ENCODE measurements around the gene JAK3. TPM values are rescaled to one million over a fixed set of nuclear protein-coding genes. Genes with fewer than 3 reads are reported as not detected.

Gene JAK3
- total and polyA plus RNA-seq, 7 donors, result 0.46 to 22.0 (median 1.4) TPM

GRCh38 chr19:17886515-17886914 is 38.7 kb upstream of the JAK3 start:
- intact Hi-C loops (cut with DNase I), result no loop called here
- no peak for TF ChIP-seq POLR2A (IDR thresholded peaks at IDR 0.05)
- TF ChIP-seq POLR2AphosphoS5 (IDR thresholded peaks at IDR 0.05), result no peak
- no peak for TF ChIP-seq EP300 (IDR thresholded peaks at IDR 0.05)
- TF ChIP-seq CTCF (IDR thresholded peaks at IDR 0.05), result no peak
- no peak overlapping the region for H3K27ac ChIP-seq
- WGBS, 2 donors, result 71 to 74% methylated on average over 7 of the region's 7 CpGs
- no peak overlapping the region for H3K4me3 ChIP-seq
- H3K27me3 ChIP-seq, result peaks cover 4 to 15% (median 6%) of the 10 kb centered on the region in 3 donors
- no peak for DNase-seq
- H3K4me1 ChIP-seq, result no peaks in the 10 kb centered on the region
- no peaks in the 10 kb centered on the region for H3K9me3 ChIP-seq
- H3K36me3 ChIP-seq, result no peaks in the 10 kb centered on the region

- H3K4me1 ChIP-seq, result no peaks in the 10 kb centered on the region
- WGBS, 2 donors, result 75 to 81% methylated on average over 33 of the region's 33 CpGs
- TF ChIP-seq EP300 (IDR thresholded peaks at IDR 0.05) (no peak), CTCF (IDR thresholded peaks at IDR 0.05) (no peak), POLR2A (IDR thresholded peaks at IDR 0.05) (no peak), POLR2AphosphoS5 (IDR thresholded peaks at IDR 0.05) (no peak)
- DNase-seq, result no peak
- H3K27me3 ChIP-seq, result no peaks in the 10 kb centered on the region
- no peaks in the 10 kb centered on the region for H3K9me3 ChIP-seq
- no peaks in the 10 kb centered on the region for H3K36me3 ChIP-seq
- intact Hi-C loops (cut with DNase I), result no loop called here
- no peak overlapping the region for H3K27ac ChIP-seq
- no peak overlapping the region for H3K4me3 ChIP-seq
Measured at GRCh38 chr19:17883627-17884410, 36.0 kb upstream of the JAK3 start.

DNA sequence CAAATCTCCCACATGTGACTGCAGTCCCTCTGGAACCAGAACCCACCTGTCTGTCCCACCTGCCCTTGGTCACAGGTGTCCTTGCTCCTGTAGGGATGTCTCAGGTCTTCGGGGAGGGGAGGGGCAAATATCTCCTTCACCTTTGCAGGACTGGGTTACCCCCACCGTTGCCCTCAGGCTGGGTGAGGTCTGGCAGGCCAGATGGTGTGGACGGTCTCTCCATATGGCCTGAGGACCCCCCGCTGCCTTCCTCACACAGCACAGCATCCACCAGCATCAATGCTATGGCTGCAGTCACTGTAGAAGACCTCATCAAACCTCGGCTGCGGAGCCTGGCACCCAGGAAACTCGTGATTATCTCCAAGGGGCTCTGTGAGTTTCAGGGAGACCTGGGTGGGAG is 33.9 kb upstream of the JAK3 start:
- no peaks in the 10 kb centered on the region for H3K9me3 ChIP-seq
- no peak overlapping the region for H3K27ac ChIP-seq
- DNase-seq, result no peak
- intact Hi-C loops (cut with DNase I), result no loop called here
- H3K36me3 ChIP-seq, result no peaks in the 10 kb centered on the region
- H3K4me3 ChIP-seq, result no peak overlapping the region
- H3K4me1 ChIP-seq, result no peaks in the 10 kb centered on the region
- no peak for TF ChIP-seq POLR2A (IDR thresholded peaks at IDR 0.05)
- TF ChIP-seq CTCF (IDR thresholded peaks at IDR 0.05), result no peak
- no peak for TF ChIP-seq POLR2AphosphoS5 (IDR thresholded peaks at IDR 0.05)
- no peak for TF ChIP-seq EP300 (IDR thresholded peaks at IDR 0.05)
- peaks cover 0 to 8% (median 0%) of the 10 kb centered on the region in 3 donors for H3K27me3 ChIP-seq
- 69 to 83% methylated on average over 7 of the region's 7 CpGs for WGBS, 2 donors

DNA sequence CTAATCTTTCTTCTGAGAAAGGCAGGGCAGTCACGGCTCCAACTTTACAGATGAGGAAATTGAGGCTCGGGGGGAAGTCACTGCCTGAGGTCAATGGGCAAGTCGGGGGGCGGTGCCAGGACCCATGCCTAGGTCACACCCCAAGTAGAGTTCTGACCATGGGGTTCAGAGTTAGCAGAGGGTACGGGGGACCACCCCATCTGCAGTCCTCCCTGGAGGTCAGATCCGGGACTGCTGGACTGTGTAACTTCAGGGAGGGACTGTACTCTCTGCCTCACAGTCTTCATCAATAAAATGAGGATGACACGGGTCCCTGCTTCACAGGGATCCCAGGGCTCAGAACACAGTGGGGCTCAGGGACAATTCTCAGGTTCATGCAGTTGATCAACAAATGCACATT is 31.7 kb upstream of the JAK3 start:
- H3K27me3 ChIP-seq, result peaks cover 2 to 30% (median 16%) of the 10 kb centered on the region in 3 donors
- DNase-seq, result no peak
- H3K4me1 ChIP-seq, result peaks cover 0 to 1% (median 0%) of the 10 kb centered on the region in 4 donors
- 45 to 78% methylated on average over 7 of the region's 7 CpGs for WGBS, 2 donors
- no peaks in the 10 kb centered on the region for H3K9me3 ChIP-seq
- intact Hi-C loops (cut with DNase I), result no loop called here
- TF ChIP-seq CTCF (IDR thresholded peaks at IDR 0.05) (no peak), POLR2A (IDR thresholded peaks at IDR 0.05) (no peak), POLR2AphosphoS5 (IDR thresholded peaks at IDR 0.05) (no peak), EP300 (IDR thresholded peaks at IDR 0.05) (no peak)
- no peaks in the 10 kb centered on the region for H3K36me3 ChIP-seq
- H3K27ac ChIP-seq, result no peak overlapping the region
- H3K4me3 ChIP-seq, result no peak overlapping the region
